Measurements from ENCODE around the gene TRABD2B.

Gene TRABD2B

GRCh38 chr1:47788761-47789160 lies 208.4 kb downstream of the TRABD2B start:
- DNase-seq = no peak

- no peak for DNase-seq
These were observed 209.6 kb downstream of the TRABD2B start for GRCh38 chr1:47787560-47787959.

- DNase-seq = no peak
These were observed 210.9 kb downstream of the TRABD2B start for GRCh38 chr1:47786316-47786715.

- DNase-seq = no peak
These were observed 211.5 kb downstream of the TRABD2B start for GRCh38 chr1:47785561-47786271.

- no peak for DNase-seq
These were observed 212.1 kb downstream of the TRABD2B start for GRCh38 chr1:47785118-47785517.

- no peak for DNase-seq
These were observed 212.7 kb downstream of the TRABD2B start for GRCh38 chr1:47784497-47784822.

GRCh38 chr1:47783638-47784496 lies 213.3 kb downstream of the TRABD2B start:
- DNase-seq = no peak

GRCh38 chr1:47782414-47783166 lies 214.6 kb downstream of the TRABD2B start:
- no peak for DNase-seq

GRCh38 chr1:47781171-47781959 lies 215.8 kb downstream of the TRABD2B start:
- no peak for DNase-seq

GRCh38 chr1:47780469-47780995 lies 216.7 kb downstream of the TRABD2B start:
- DNase-seq = no peak

- no peak for DNase-seq
These were observed 217.6 kb downstream of the TRABD2B start for GRCh38 chr1:47779613-47780012.

- no peak for DNase-seq
These were observed 218.9 kb downstream of the TRABD2B start for GRCh38 chr1:47778280-47778679.

GRCh38 chr1:47777322-47777721 lies 219.9 kb downstream of the TRABD2B start:
- no peak for DNase-seq

GRCh38 chr1:47776667-47777131 lies 220.5 kb downstream of the TRABD2B start:
- no peak for DNase-seq

GRCh38 chr1:47774986-47775834 lies 222.0 kb downstream of the TRABD2B start:
- DNase-seq = no peak

GRCh38 chr1:47772960-47773682 lies 224.1 kb downstream of the TRABD2B start:
- no peak for DNase-seq

- no peak for DNase-seq
These were observed 224.9 kb downstream of the TRABD2B start for GRCh38 chr1:47772281-47772680.

GRCh38 chr1:47771751-47772150 lies 225.4 kb downstream of the TRABD2B start:
- no peak for DNase-seq

- DNase-seq = no peak
These were observed 227.2 kb downstream of the TRABD2B start for GRCh38 chr1:47769983-47770382.

- no peak for DNase-seq
These were observed 227.9 kb downstream of the TRABD2B start for GRCh38 chr1:47769295-47769694.

- no peak for DNase-seq
These were observed 229.5 kb downstream of the TRABD2B start for GRCh38 chr1:47767741-47768100.
